HG03442 (cell line): ENCODE data around the gene DOCK1.

Source experiments
- ATAC-seq: cut with Tn5 transposase; IDR thresholded peaks from one replicate; pipeline ENCODE4 v1.9.1; 2021; ENCODE audit warnings: mild to moderate bottlenecking, moderate library complexity; ENCODE audit not compliant: unreplicated experiment

Gene DOCK1

DNA sequence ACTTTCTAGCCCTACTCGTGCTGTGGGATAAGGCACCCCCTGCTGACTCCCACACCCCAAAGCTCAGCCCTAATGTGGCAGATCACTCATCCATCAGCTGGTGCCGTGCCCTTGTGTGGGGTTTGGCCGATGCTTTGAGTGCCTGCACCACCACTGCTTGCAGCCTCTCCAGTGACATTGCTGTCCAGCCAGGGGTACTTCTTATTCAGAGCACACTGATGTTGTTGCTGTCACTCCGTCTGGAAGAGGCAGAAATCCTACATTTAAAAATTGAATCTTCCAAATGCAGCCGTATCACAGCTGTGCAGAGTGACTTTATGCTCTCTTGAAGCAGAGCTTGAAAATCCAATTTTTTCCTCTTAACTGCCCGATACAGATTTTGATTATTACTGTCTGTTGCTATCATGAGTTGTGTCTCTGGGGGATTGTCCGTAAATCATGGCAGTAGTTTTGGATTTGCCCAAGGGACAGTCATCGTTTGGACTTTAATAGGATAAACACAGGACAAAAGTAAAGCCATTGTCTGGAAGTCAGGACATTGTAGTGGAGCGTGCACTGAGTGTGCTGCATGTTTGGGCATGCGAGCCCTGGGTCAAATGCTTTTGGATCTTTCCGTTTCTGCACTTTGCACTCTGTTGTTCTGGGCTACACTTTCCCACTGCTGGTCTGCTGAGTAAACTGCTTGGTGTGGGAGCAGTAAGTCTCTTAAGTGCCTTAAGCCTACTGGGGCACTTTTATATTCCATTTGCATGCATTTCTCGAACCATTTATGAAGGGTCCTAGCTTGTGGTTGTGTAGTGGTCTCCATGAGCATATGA is 128.2 kb downstream of the DOCK1 start:
- ATAC-seq, result no peak

- ATAC-seq, result no peak
Measured at GRCh38 chr10:127034034-127034633, 128.9 kb downstream of the DOCK1 start.

- ATAC-seq, result no peak
Measured at GRCh38 chr10:127034790-127035189, 129.6 kb downstream of the DOCK1 start.

GRCh38 chr10:127035827-127036226 is 130.6 kb downstream of the DOCK1 start:
- ATAC-seq, result no peak

GRCh38 chr10:127036987-127037386 is 131.8 kb downstream of the DOCK1 start:
- no peak for ATAC-seq

DNA sequence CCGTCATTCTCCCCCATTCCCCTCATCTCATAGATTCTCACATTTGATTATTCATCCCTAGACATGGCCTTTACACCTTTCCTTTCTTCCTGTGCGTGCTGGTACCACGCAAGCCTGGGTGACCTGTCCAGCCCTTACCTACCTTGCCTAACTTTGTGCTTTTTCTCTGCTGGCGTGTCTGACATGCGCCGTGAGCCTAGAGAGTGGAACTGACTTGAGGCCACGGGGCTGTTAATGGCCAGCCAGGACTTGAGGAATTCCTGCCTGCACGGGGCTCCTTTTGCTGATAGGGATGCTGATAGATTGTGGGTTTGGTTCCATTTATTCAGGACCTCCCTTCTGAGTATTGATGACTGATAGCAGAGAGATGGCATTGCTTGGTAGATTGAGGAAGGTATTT is 134.2 kb downstream of the DOCK1 start:
- ATAC-seq, result no peak

DNA sequence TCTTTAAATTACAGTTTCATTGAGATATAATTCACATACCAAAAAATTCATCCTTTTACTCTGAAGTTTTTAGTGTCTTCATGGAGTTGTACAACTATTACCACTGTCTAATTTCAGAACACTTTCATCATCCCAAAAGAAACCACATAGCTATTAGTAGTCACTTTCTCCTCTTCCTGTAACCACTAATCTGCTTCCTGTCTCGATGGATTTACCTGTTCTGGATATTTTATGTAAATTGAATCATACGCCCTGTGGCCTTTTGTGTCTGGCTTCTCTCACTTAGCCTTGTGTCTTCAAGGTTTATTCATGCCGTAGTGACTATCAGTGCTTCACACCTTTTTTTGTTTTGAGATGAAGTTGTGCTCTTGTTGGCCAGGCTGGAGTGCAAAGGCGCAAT is 135.5 kb downstream of the DOCK1 start:
- no peak for ATAC-seq

DNA sequence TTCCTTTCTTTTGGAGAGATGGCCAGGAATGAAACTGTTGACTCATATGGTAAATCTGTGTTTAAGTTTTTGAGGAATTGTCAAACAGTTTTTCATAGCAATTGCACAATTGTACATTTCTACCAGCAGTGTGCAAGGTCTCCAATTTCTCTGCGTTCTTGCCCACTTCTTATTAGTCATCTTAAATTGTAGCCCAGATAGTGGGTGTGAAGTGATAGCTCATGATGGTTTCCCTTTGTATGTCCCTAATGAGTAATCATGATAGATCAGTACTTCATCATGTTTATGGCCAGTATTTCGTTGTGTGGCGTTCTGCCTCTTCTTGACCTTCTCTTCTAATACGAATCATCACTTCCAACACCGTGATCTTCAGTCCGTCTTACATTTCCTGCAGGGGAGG is 136.3 kb downstream of the DOCK1 start:
- no peak for ATAC-seq

- no peak for ATAC-seq
Measured at GRCh38 chr10:127043301-127043700, 138.1 kb downstream of the DOCK1 start.

DNA sequence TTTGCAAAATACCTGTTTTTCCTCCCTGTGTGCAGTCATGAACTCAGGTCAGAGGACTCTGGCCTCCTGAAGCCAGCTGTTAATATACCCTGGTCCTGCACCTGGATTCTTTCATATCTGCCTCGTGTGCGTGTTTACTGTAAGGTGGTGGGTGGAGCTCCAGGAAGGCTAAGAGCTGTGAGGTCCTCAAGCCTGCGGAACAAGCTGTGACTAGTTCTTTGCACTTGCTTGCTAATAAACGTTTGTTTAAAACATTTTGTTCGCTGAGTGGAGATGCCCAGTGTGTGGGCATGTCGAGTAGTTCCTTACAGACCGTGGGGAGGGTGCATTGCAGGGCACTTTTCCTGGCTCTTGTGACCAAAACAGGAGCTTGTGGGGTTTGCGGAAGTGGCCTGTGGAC is 139.0 kb downstream of the DOCK1 start:
- ATAC-seq, result no peak

- no peak for ATAC-seq
Measured at GRCh38 chr10:127046975-127047877, 142.0 kb downstream of the DOCK1 start.

- ATAC-seq, result no peak
Measured at GRCh38 chr10:127047878-127048238, 142.6 kb downstream of the DOCK1 start.

GRCh38 chr10:127048630-127049029 is 143.4 kb downstream of the DOCK1 start:
- no peak for ATAC-seq

DNA sequence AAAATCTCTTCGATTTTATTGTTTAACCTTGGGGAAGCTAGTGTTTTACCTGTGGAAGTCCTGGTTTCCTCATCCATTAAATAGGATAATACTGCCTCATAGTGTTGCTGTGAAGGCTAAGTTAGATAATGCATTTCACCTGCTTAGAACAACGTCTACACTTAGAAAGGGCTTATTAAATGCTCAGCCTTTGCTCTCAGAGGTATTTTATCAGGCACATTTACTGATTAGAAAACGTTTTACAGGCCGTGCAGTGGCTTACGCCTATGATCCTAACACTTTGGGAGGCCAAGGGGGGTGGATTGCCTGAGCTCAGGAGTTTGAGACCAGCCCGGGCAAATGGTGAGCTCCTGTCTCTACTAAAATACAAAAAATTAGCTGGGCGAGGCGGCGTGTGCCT is 146.8 kb downstream of the DOCK1 start:
- no peak for ATAC-seq

DNA sequence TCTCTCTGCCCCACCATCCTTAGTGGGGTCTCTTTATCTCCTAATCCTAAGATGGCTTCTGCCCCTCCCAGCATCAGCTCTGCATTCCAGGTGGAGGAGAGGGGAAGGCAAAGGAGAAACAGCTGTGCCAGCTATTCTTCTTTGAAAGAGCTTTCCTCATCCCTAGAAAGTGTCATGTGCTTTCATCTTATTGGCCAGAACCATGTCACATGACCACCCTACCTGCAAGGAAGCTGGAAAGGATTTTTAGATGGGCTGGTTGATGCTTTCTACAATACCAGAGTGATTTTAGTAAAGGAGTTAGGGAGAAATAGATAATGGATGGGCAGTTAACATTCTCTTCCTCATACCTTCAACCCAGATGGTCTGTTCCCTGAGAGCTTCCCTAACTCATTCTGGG is 150.0 kb downstream of the DOCK1 start:
- no peak for ATAC-seq

- ATAC-seq, result no peak
Measured at GRCh38 chr10:127059314-127059713, 154.1 kb downstream of the DOCK1 start.

- ATAC-seq, result no peak
Measured at GRCh38 chr10:127063762-127064161, 158.5 kb downstream of the DOCK1 start.

GRCh38 chr10:127064474-127064873 is 159.2 kb downstream of the DOCK1 start:
- ATAC-seq, result no peak

GRCh38 chr10:127067542-127068194 is 162.4 kb downstream of the DOCK1 start:
- no peak for ATAC-seq

DNA sequence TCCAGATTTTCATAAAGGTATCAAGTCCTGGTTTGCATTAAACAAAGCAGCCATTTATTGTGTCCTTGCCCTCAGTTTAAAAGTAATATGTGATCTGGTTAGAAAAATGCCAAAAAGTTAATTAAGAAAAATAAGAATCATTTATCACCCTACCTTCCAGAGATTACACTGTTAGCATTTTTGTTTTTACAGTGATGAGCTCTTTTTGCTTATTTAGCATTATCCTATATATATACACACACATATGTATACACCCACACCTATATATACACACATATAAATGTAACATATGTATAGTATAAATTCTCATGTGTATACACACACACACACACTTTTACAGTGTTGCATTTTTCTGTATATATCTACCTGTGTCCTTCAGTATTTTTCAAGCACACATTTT is 163.3 kb downstream of the DOCK1 start:
- ATAC-seq, result no peak

- no peak for ATAC-seq
Measured at GRCh38 chr10:127069436-127069835, 164.2 kb downstream of the DOCK1 start.
